ENCODE measurements around the gene ZC3H18. TPM values are rescaled to one million over a fixed set of nuclear protein-coding genes. Genes with fewer than 3 reads are reported as not detected.
"Not testable (repeated sequence)": the region's sequence is repeated elsewhere in the genome, so short reads cannot be mapped to it uniquely, and the experiment has no call there.

The ZC3H18 gene
- total RNA-seq, 1 experiment from 2014 or later: 11.8 TPM

DNA sequence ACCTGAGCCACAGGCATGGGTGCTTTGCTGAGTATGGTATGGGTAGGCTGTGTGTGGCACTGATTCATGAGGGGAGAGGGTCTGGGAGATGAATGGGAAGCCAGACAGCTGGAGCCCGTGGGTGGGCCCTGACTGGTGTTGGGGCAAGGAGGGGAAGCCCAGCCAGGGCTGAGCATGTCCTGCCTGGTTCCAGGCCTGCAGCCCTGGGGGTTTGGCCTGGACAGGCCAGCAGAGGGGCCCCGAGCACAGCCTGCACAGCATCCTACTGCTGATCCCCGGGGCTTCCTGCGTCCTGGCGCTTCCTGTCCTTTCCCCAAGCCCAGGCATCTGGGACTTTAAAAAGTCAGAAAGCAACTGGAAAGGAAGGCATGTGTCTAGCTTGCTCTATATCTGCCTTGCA lies 97.3 kb downstream of the ZC3H18 start:
- no peaks in the 10 kb centered on the region for H3K9me3 ChIP-seq (ENCODE audit: low read length)
- no peak for TF ChIP-seq EZH2 (IDR thresholded peaks at IDR 0.05; ENCODE audit: low read length, unreplicated experiment)
- TF ChIP-seq, protein P1, sequence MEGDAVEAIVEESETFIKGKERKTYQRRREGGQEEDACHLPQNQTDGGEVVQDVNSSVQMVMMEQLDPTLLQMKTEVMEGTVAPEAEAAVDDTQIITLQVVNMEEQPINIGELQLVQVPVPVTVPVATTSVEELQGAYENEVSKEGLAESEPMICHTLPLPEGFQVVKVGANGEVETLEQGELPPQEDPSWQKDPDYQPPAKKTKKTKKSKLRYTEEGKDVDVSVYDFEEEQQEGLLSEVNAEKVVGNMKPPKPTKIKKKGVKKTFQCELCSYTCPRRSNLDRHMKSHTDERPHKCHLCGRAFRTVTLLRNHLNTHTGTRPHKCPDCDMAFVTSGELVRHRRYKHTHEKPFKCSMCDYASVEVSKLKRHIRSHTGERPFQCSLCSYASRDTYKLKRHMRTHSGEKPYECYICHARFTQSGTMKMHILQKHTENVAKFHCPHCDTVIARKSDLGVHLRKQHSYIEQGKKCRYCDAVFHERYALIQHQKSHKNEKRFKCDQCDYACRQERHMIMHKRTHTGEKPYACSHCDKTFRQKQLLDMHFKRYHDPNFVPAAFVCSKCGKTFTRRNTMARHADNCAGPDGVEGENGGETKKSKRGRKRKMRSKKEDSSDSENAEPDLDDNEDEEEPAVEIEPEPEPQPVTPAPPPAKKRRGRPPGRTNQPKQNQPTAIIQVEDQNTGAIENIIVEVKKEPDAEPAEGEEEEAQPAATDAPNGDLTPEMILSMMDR (conservative IDR thresholded peaks at IDR 0.05; ENCODE audit: low read depth, low read length): no peak
- TF ChIP-seq EZH2phosphoT487 (IDR thresholded peaks at IDR 0.05; ENCODE audit: borderline replicate concordance, low read length): no peak
- no peaks in the 10 kb centered on the region for H3F3A ChIP-seq (ENCODE audit: low read length, unreplicated experiment)
- no peak overlapping the region for H3K9ac ChIP-seq (ENCODE audit: low read length)
- H2AFZ ChIP-seq (ENCODE audit: low read length): no peak overlapping the region
- no peaks in the 10 kb centered on the region for H3K27me3 ChIP-seq (ENCODE audit: low read length)
- no peak overlapping the region for H3K27ac ChIP-seq (ENCODE audit: low read length)
- CTCF ChIA-PET: no interaction called here
- POLR2A ChIA-PET (ENCODE audit: unreplicated experiment): no interaction called here
- no peaks in the 10 kb centered on the region for H4K20me1 ChIP-seq (ENCODE audit: low read length)
- ATAC-seq (no peak), DNase-seq (no peak)
- H3K4me1 ChIP-seq (ENCODE audit: insufficient read depth, low read length): no peaks in the 10 kb centered on the region
- intact Hi-C loops (cut with micrococcal nuclease): no loop called here
- no peaks in the 10 kb centered on the region for H3K36me3 ChIP-seq (ENCODE audit: low read depth, low read length)
- no peaks in the 10 kb centered on the region for H3K9me2 ChIP-seq (replicated peaks; ENCODE audit: low read length)
- peaks cover 4% of the 10 kb centered on the region for H3K79me2 ChIP-seq (ENCODE audit: low read length)
- H3K4me2 ChIP-seq (ENCODE audit: low read length): no peak overlapping the region
- BruUV-seq (replicated peaks): no TSS peak
- H3K4me3 ChIP-seq (ENCODE audit: low read length): no peak overlapping the region

GRCh38 chr16:88669493-88669892 lies 99.3 kb downstream of the ZC3H18 start:
- POLR2A ChIA-PET (ENCODE audit: unreplicated experiment); BruUV-seq (replicated peaks); CTCF ChIA-PET: not testable (repeated sequence)

DNA sequence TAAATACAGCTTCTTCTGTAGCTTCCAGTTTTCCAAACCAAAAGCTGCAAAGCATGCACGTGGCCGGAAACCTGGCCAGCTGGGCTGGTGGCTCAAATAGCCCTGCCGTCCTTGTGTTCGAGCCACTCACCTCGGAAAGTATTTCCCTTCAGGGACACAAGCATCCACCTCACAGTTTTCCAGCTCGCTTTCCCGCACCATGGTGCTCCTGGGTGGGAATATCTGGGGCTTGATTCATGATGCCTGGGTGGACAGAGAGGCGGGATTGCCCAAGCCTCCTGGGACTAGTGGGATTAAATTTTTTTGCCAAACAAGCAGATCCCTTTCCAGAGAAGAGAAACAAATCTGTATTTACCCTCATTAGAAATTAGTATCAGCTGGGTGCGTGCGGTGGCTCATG lies 99.8 kb downstream of the ZC3H18 start:
- BruUV-seq (replicated peaks): no TSS peak
- TF ChIP-seq, protein P1 (conservative IDR thresholded peaks at IDR 0.05; ENCODE audit: low read depth, low read length): no peak
- TF ChIP-seq EZH2phosphoT487 (IDR thresholded peaks at IDR 0.05; ENCODE audit: borderline replicate concordance, low read length): no peak
- TF ChIP-seq EZH2 (IDR thresholded peaks at IDR 0.05; ENCODE audit: low read length, unreplicated experiment): no peak
- H2AFZ ChIP-seq (ENCODE audit: low read length): no peak overlapping the region
- no peak overlapping the region for H3K27ac ChIP-seq (ENCODE audit: low read length)
- DNase-seq: no peak
- H3K4me2 ChIP-seq (ENCODE audit: low read length): no peak overlapping the region
- H3K79me2 ChIP-seq (ENCODE audit: low read length): no peaks in the 10 kb centered on the region
- no peaks in the 10 kb centered on the region for H3K9me2 ChIP-seq (replicated peaks; ENCODE audit: low read length)
- intact Hi-C loops (cut with micrococcal nuclease): no loop called here
- no peaks in the 10 kb centered on the region for H3F3A ChIP-seq (ENCODE audit: low read length, unreplicated experiment)
- no peaks in the 10 kb centered on the region for H3K36me3 ChIP-seq (ENCODE audit: low read depth, low read length)
- no peak overlapping the region for H3K4me3 ChIP-seq (ENCODE audit: low read length)
- H3K9ac ChIP-seq (ENCODE audit: low read length): no peak overlapping the region
- no peaks in the 10 kb centered on the region for H3K9me3 ChIP-seq (ENCODE audit: low read length)
- ChIA-PET CTCF (no interaction called here), POLR2A (ENCODE audit: unreplicated experiment) (no interaction called here)
- no peaks in the 10 kb centered on the region for H4K20me1 ChIP-seq (ENCODE audit: low read length)
- ATAC-seq: no peak
- no peaks in the 10 kb centered on the region for H3K4me1 ChIP-seq (ENCODE audit: insufficient read depth, low read length)
- H3K27me3 ChIP-seq (ENCODE audit: low read length): no peaks in the 10 kb centered on the region

More at GRCh38 chr16:88669493-88669892, 99.3 kb downstream of the ZC3H18 start:
- H2AFZ ChIP-seq (ENCODE audit: low read length); H3K9ac ChIP-seq (ENCODE audit: low read length); H3K36me3 ChIP-seq (ENCODE audit: low read depth, low read length); intact Hi-C loops (cut with micrococcal nuclease); H3K9me2 ChIP-seq (replicated peaks; ENCODE audit: low read length); H3K27ac ChIP-seq (ENCODE audit: low read length); H3F3A ChIP-seq (ENCODE audit: low read length, unreplicated experiment); H3K4me1 ChIP-seq (ENCODE audit: insufficient read depth, low read length); DNase-seq; H3K4me2 ChIP-seq (ENCODE audit: low read length); H4K20me1 ChIP-seq (ENCODE audit: low read length); H3K9me3 ChIP-seq (ENCODE audit: low read length); H3K79me2 ChIP-seq (ENCODE audit: low read length); H3K4me3 ChIP-seq (ENCODE audit: low read length); H3K27me3 ChIP-seq (ENCODE audit: low read length); ATAC-seq: not testable (repeated sequence)
